ENCODE results near the gene CLEC2A.

The CLEC2A gene

DNA sequence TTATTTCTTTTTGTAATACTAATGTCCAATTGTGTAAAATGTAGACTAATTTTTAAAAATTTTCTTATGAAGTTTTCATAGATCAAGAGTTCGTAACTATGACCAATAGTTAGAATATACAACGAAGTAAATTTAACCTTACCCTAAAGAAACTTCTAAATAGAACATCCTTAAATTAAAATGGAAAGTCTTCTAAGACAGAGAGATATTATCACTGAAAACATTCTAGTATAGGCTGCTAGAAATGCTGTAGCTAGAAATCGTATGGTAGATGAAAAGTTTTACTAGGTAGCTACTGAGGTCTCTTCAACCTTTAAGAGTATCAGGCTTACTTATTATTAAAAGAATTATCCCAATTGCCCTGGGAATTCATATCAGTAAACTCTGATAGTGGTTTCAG lies 925 bp downstream of the CLEC2A start:
- DNase-seq, result no peak

DNA sequence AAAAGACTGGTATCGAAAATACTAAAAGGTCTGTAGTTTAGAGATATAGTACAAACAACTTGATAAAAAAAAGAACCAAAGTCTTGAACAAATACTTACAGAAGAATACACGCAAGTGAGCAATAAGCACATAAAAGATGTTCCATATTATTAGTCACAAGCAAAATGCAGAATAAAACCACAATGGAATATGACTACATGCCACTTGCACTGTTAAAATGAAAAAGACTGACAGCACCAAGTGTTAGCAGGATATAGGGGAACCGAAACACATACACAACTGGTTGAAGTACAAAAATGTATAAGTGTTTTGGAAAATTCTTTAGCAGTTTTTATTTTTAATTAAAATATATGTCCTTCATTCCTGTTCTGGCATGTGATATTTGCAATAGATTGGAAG lies 3.6 kb downstream of the CLEC2A start:
- no peak for DNase-seq

DNA sequence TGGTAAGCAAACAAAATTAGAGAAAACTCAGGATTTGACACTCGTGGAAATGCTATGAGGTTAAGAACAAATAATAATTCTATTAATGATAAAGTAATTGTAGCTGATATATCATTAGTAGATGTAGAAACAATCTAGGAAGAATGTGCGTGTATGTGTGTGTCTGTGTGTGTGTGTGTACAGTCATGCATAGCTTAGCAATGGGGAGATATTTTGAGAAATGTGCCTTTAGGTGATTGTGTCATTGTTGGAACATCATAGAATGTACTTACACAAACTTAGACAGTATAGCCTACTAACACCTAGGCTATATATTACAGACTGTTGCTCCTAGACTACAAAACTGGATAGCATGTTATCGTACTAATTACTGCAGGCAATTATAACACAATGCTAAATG lies 5.3 kb downstream of the CLEC2A start:
- DNase-seq, result no peak

DNA sequence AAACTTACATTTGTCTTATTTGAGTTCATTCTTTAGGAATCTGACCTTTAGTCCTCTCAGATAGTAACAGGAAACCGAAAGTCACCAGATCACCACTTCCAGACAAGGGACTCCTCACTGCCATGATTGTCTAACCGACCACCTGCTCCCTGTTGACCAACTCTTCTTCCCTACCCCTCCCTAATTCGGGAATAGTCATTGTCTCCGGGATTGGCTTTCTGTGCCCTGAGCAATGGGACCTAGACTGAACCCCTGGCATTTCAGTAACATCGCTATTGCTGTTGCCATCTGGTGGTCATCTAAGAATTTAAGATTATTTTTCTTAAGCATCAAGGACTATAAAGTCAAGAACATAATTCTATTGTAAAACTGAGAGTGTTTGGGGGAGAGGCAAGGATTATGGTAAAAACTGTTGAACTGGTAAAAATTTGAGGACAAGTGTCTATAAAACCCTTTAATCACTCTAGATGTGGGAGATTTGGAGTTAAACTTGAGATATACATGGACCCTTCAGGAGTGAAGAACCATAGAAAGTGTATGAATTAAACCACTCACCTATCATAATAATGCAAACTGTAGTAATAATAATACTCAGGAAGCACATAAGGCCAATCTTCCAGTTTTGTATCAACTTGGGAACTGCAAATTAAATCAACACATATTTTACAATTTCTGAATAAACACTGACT lies 6.3 kb downstream of the CLEC2A start:
- DNase-seq, result peak; percentile 7

DNA sequence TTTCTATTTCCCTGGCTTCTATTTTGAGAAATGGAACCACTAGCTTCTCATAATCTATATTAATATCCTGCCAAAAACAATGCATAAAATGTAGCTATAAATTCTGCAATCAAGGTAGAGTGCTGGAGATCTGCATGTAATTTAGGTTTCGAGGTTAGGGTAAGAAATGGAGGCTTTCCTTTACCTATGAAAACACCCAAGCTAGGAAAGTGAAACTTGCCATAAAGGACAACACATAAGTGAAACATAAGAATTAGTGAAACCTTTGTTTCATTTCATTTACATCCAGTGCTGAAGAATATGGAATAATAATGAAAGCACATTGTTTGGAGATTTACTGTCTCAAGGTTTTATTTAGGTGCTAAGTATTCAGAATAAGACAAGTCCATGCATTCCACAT lies 9.7 kb downstream of the CLEC2A start:
- DNase-seq, result no peak

DNA sequence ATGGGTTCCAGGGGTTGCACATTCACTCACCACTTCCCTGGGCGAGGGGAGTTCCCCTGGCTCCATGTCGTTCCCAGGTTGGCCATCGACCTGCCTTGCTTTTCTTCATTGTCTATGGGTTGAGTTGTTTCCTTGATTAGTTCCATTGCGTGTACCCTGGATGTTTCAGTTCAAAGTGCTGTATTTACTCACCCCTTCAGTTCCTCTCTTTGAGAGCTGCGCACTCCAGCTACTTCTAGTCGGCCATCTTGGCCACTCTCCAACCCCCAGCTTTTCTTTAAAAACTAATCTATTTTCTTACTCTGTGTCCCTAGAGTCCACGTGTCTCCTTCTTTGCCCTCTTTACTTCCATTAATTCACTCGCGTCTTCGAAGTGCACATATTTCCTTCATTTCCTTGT lies 11.7 kb downstream of the CLEC2A start:
- no peak for DNase-seq

DNA sequence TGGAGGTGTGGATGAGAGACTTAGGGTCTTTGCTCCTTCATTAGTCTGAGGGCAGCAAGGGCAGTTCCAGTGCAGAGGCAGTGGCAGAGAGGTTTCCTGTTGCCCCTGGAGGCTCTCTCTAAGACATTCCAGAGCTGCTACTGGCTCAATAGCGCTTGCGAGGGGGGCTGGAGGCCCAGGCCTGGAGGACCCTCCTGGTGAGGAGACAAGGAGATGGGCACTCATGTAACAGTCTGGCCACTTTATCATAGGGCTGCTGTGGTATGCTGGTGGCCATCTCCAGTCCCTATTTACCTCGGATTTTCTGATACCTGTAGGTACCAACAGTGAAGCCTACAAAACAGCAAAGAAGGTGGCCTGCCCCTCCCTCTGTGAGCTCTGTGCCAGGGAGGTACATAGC lies 12.7 kb downstream of the CLEC2A start:
- no peak for DNase-seq

DNA sequence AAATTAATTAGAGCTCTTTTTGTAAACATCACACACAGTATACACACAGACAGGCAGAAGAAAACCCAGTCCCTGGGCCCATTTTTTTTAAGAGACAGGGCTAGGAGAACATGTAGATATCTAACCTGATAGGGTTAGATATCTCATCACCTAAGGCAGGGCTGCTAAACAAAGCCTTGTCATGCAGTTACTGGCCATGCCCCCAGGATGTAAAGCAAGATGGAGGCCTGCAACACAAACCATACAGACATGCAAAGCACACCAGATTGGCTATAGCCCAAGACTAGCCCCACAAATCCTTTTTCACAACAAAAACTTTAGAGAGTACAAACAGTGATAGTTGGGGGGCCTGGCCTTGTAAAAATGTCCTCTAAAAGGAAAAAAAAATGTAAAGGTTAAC lies 20.5 kb downstream of the CLEC2A start:
- no peak for DNase-seq

DNA sequence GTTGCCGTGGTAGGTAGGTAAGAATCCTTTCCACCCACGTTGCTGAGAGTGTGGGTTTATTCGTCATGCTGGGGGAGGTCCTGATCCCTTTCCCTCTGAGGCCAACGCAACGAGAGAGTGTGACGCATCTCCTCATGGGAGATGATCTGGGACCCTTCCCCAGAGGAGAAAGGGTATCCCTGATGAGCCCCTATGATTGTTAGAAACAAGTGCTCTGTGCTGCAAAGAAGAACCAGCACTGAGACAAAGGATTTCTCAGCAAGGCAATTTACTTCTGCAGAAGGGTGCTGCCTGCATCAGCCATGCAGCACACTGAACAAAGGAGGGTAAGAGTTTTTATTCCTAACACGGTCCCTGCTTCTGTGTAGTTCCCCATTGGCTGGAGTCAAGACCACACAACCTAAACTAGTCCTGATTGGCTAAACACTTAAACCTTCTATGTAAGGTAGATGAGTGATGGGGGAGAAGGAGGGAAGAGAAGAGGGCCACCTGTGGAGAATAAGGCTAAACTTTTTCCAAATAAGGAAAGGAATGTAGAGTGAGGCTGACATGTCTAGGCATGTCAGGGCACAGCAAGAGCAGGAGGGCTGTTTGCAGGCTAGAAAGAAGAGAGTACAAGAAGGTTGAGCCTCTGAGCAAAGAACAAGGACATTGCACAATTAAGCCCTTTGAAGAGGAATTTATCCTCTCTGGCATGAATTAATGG lies 21.3 kb downstream of the CLEC2A start:
- DNase-seq, result no peak

DNA sequence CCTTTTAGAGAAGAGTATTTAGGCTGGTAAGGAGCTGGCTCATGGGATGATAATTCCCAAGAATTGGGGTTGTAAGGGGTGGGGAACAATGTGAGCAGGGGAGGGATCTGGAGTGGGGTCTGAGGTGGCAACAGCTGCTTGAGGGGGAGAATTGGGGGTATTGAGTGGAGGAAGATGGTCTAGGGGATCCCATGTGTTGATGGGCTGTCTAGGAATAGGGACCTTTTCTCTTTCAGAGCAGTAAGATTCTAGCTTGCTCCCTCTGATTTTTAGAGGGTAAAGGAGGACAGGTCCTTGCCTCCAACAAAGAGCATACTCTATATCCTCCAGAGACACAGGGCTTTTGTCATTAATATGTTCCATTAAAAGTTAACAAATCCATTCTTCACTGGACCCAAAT lies 22.4 kb downstream of the CLEC2A start:
- DNase-seq, result no peak

DNA sequence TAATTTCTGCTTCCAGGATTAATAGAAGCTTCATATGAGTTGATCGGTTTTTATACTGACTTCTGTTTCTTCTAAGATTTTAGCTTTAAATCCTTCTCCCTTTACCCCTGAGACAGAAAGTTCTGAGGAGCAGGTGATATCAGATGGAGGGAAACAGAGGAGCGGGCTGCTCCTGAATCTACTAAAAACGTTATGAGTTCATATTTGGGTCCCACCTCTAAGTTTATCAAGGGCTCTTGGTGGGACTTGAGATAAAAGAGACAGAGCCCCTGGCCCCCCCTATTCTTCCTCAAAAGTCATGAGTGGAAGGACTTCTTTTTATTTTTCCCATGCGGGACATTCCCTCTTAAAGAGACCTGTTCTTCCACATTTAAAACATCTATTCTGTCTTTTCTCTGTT lies 23.8 kb downstream of the CLEC2A start:
- DNase-seq, result no peak

DNA sequence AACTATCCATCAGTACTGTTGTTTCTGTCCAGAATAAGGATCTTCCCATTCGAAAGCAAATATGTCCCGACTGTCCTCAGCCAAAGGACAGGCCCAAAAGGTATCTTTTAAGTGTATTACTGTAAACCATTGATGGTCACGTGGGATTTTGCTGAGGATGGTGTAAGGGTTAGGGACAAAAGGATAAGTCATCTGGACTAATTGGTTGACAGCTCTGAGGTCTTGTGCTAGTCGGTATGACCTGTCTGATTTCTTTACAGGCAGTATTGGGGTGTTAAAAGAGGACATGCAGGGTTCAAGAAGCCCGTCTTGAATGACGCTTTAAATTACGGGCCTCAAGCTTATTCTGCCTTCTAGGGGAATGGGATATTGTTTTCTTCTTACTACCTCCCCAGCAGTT lies 24.4 kb downstream of the CLEC2A start:
- no peak for DNase-seq

DNA sequence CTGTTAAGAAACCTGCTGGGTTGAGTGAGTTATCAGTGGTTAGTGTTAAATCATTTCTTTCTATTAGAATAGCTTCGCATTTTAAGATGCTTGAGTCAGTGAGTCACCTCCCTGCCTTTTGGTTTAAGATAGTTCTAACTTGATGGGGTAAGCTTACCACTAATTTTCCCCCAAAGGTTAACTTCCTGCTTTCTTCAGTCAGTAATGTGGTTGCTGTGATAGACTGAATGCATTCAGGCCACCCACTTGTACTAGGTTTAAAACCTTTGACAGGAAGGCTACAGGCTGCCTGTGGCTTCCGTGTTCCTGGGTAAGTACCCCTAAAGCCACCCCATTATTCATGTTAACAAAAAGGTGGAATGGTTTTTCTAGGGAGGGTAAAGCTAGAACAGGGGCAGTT lies 25.3 kb downstream of the CLEC2A start:
- peak; percentile 18 for DNase-seq

DNA sequence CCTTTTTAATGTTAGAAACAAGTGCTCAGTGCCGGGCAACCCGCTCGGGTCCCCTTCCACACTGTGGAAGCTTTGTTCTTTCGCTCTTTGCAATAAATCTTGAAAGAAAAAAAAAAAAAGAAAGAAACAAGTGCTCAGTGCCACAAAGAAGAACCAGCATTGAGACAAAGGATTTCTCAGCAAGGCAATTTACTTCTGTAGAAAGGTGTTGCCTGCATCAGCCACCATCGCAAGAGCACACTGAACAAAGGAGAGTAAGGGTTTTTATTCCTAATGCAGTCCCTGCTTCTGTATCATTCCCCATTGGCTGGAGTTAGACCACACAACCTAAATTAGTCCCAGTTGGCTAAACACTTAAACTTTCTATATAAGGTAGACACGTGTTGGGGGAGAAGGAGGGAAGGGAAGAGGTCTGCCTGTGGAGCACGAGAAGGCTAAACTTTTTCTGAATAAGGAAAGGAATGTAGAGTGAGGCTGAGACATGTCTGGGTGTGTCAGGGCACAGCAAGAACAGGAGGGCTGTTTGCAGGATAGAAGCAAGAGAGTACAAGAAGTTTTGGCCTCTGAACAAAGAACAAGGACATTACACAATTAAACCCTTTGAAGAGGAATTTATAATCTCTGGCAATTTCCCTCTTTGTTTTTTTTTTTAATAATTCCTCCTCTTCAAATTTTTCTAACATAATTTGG lies 29.5 kb downstream of the CLEC2A start:
- DNase-seq, result no peak

DNA sequence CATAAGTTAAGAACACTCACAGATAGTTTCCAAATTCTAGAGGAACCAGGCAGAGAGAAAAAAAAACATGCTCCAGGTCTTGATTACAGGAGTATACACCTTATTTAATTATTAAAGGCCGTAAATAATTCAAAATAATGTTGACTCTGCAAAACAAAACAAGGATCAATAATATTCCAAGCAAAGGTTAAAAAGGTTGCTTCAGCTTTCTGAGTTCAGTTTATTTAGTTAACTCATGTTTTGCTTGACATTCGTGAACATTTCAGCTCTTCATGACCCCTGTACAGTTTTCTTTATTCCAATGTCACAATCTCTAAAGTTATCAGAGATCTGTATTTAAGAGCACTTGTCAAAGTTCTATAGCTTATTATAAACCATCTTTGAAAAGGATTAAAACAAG lies 31.2 kb downstream of the CLEC2A start:
- DNase-seq, result no peak

DNA sequence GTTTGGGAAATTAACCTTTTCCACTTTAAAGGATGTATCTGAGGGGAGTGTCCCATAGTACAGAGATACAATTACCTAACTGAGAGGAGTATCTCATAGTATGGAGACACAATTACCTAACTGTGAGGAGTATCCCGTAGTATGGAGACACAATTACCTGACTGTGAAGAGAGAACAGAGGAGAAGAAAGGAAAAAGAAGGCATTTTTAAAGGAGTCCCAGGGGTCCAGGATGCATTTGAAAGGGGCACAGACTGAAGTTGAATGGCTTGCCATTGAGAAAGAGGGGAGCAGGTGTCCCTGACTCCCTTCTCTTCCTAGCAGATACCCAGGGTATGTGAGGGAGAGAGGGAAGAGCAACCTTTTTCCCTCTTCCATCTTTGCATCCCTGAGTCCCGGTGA lies 33.0 kb downstream of the CLEC2A start:
- DNase-seq, result no peak

DNA sequence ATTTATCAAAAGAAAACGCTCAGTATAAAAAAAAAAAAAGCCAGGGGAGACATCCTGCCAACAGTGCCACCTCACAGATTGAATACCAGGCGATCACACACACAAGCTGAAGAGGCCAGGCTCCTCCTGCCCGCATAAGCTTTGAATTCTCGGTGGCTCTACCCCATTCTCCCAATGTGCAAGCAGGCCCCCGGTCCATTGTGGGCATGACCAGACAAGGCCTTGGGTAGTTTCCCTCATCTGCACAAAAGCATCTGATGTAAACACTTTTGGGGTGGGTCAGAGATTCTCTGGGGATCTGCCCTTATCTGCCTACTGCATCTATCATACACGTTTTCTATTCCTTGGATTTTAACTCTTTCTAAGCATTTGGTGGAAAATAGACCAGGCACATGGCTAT lies 34.6 kb downstream of the CLEC2A start:
- no peak for DNase-seq

DNA sequence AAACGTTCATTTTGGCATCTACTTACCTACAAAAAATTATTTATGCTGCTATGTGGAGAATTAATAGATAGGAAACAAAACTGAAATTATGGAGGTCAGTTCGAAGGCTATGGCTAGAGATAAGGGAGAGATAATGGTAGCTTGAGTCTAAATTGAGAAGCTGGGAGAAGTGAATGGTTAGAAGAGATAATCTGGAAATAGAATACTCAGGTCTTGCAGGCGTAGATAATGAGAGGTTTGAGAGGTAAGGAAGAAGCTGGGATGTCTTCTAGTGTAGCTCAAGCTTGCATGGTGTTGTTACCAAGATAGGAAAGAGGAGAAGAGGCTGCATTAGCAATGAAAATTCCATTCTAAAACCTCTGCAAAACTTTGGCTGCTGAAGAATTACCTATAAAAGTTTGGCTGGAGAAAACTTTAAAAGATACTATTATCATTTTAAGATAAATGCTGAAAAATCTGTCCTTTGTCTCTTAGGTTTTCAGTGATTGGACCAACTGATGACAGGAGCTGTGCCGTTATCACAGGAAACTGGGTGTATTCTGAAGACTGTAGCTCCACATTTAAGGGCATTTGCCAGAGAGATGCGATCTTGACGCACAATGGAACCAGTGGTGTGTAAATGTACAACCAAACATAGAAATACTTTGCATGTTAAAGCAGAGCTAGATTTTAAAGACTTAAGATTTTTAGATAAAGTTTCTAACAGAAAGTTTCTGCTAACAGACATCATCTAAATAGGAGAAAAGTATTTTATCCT lies 36.8 kb downstream of the CLEC2A start:
- no peak for DNase-seq

DNA sequence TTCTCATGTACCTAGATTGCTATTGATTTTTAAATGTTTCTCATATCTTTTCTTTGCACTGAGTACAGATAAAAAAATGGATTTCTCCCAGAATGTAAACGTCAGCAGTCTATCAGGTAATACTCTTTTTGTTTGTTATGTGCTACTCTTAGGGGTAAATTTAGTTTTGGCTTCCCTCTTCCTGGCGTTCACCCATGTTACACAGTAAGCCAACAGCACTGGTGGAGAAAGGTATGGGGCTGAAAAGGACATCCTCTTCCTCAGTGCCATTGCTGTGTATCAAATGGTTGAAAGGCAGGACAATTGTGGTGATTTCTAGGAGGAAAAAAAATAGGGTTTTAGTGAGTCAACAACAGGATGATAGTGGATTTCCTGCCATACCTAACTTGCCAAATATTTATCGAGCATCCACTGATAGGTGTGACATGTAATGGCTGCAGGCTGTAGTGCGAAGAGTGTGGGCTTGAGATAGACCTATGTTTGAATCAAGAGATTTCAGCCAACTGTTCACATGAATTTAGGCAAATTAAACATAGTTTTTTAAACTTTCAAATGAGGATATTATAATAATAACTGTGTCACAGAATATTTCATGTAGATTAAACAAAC lies 43.4 kb downstream of the CLEC2A start:
- no peak for DNase-seq

DNA sequence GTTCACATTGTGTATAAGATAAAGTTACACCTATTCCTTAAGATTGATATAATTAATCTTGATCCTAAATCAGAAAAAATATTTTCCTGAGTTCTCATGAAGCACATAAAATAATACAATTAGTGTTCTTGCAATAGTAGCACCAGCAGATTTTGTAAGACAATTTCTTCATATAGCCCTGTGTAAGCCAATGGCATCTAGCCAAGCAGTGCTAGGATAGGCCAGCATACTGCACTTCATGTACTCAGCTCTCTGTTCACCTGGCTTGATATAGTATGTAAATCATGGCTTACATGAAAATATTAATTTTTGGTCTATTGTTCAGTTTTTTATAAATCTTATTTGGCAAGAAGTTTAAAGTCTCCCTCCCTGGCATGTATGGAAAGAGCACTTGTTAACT lies 49.0 kb downstream of the CLEC2A start:
- DNase-seq, result no peak

DNA sequence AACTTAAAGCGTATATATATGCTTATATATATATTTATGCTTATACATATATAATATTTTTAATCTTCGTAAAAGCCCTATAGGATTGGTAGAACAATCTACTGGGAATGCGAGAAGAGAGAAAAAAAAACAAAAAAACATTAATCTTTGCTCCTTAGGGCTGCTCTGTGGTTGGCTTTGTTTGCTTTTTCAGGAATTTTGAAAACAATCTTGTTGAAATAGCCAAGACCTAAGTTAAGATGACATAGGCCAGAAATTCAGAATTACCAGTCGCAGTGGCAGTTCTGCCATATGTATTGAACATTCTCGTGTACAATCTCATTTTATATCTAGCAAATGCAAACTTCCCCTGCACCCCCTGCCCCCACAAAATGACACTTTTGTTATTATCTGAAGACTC lies 50.2 kb downstream of the CLEC2A start:
- no peak for DNase-seq

DNA sequence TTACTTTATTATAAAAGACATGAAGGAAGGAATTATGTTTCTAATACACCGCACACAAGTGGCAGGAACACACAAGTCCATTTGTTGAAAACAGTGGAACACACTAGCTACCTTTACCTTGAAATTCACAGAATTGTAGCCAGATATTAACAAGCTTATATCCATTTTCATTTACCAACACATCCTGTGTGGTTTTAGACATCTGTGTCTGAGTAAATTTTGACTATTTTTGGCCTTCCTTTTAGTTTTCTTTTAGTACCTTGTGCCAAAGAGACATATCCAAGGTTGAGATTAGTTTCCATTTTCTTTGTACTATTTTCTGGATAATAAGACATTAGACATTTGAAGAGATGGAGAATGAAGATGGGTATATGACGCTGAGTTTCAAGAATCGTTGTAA lies 50.9 kb downstream of the CLEC2A start, which contains the start of gene KLRF2:
Gene KLRF2 (plus strand): TSS at position 244 of the 400 bp plus-strand sequence. CDS start 107 bp downstream, at position 351.
- DNase-seq, result no peak

DNA sequence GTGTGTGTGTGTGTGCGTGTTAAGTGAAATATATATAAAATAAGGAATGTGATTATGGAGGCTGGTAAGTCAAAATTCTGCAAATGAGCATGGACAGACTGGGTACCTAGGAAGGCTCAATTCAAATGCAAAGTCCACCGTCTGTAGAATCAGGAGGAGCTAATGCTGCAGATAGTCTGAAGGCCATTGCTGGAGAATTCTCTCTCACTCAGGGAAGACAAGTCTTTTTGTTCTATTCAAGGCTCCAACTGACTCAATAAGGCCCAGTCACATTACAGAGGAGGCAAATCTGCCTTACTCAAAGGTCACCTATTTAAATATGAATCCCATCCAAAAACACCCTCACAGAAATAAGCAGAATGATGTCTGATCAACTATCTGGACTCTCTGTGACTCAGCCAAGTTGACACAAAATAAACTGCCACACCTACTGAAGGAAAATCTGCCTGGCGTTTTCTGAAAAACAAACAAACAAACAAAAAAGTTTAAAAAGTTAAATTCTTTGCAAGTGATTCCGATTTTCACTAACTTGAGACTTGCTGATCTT lies 51.6 kb downstream of the CLEC2A start:
- DNase-seq, result no peak
